ENCODE results near the gene LDHAL6B.

LDHAL6B gene

DNA sequence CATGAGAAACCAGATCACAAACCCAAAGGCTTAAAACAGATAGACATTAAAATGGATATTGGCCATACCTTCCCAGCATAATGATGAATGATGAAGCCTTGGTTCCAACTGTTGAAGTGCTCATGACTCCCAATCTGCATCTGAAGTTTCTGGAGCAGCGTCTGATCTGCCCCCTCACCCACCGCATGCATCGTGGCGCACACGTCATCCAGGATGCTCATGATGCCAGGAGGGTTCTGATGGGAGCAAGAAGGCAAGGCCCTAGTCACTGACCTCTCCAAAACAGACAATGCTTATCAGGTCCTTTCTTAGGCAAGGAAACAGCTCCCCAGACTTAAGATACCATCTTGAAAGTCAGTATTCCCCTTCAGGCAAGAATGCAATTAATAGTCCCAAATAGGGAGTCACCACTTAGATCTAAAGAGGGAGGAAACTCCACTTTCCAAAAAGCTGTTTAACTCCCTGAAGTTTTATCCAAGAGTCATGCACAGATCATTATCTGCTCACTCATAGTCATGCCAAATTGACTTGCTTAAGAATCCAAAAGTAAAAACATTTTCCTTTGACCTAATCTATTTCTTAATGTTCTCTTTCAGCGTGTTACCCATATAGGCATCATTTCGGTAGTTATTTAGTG is 2.1 kb downstream of the LDHAL6B start:
- no peaks in the 10 kb centered on the region for H3K4me1 ChIP-seq (ENCODE audit: control insufficient read depth, low read length)
- no peaks in the 10 kb centered on the region for H3K9me3 ChIP-seq (ENCODE audit: control insufficient read depth, insufficient read depth, low read length)
- H3K36me3 ChIP-seq (ENCODE audit: control insufficient read depth, low read length): peaks cover 56% of the 10 kb centered on the region
- H3K9me2 ChIP-seq (replicated peaks; ENCODE audit: control insufficient read depth, low read length): no peaks in the 10 kb centered on the region
- no peak overlapping the region for H3K27ac ChIP-seq (ENCODE audit: low read depth, low read length)
- no peaks in the 10 kb centered on the region for H3F3A ChIP-seq (ENCODE audit: control insufficient read depth, insufficient read depth)
- H3K27me3 ChIP-seq (ENCODE audit: control insufficient read depth, low read length): no peaks in the 10 kb centered on the region
- H3K4me3 ChIP-seq (ENCODE audit: low read length): no peak overlapping the region
- no peak overlapping the region for H3K4me2 ChIP-seq (ENCODE audit: low read length)
- no peaks in the 10 kb centered on the region for H3K79me2 ChIP-seq (ENCODE audit: control insufficient read depth, low read length)
- H4K20me1 ChIP-seq (ENCODE audit: control insufficient read depth, insufficient read depth, low read depth, low read length): no peaks in the 10 kb centered on the region
- TF ChIP-seq EZH2phosphoT487 (IDR thresholded peaks at IDR 0.05; ENCODE audit: borderline replicate concordance, low read length): no peak
- TF ChIP-seq, protein P1, sequence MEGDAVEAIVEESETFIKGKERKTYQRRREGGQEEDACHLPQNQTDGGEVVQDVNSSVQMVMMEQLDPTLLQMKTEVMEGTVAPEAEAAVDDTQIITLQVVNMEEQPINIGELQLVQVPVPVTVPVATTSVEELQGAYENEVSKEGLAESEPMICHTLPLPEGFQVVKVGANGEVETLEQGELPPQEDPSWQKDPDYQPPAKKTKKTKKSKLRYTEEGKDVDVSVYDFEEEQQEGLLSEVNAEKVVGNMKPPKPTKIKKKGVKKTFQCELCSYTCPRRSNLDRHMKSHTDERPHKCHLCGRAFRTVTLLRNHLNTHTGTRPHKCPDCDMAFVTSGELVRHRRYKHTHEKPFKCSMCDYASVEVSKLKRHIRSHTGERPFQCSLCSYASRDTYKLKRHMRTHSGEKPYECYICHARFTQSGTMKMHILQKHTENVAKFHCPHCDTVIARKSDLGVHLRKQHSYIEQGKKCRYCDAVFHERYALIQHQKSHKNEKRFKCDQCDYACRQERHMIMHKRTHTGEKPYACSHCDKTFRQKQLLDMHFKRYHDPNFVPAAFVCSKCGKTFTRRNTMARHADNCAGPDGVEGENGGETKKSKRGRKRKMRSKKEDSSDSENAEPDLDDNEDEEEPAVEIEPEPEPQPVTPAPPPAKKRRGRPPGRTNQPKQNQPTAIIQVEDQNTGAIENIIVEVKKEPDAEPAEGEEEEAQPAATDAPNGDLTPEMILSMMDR (IDR thresholded peaks at IDR 0.05; ENCODE audit: low read depth, low read length, poor library complexity, severe bottlenecking): no peak

DNA sequence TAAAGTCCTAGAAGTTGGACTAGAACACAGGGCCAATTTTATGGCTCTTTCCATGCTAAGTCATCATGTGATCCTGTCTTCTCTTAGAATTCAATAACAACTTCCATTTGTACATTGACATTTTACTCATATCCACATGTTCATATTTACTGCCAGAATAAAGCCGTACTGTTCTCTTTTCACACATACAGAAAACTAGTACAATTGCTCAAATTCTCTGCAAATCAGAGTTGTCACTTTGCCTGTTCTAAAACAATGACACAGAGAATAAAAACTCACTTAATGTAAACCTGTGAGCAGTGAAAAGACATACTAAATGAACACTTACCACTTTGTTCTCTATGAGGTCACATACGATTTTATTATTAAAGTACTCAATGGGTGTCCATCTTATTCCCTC is 3.5 kb downstream of the LDHAL6B start:
- H3K36me3 ChIP-seq (ENCODE audit: control insufficient read depth, low read length): peaks cover 48% of the 10 kb centered on the region

DNA sequence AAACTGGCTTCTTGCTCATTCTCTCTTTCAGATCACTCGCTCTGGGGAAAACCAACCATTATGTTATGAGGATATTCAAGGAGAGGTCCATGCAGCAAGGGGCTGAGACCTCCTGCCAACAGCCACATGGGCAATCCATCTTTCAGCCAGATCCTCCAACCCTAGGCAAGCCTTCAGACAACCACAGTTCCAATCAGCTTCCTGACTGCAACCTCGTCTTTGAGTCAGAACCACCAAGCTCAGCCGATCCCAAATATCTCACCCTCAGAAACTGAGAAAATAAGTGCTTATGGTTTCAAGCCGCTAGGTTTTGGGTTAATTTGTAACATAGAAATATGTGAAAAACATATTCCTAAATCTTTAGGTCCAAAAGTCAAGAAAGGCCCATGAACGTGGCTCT is 10.3 kb downstream of the LDHAL6B start:
- H3K27me3 ChIP-seq (ENCODE audit: control insufficient read depth, low read length): no peaks in the 10 kb centered on the region
- H3F3A ChIP-seq (ENCODE audit: control insufficient read depth, insufficient read depth): no peaks in the 10 kb centered on the region
- no peaks in the 10 kb centered on the region for H3K9me2 ChIP-seq (replicated peaks; ENCODE audit: control insufficient read depth, low read length)
- H3K36me3 ChIP-seq (ENCODE audit: control insufficient read depth, low read length): peaks cover 25% of the 10 kb centered on the region
- TF ChIP-seq, protein P1 (IDR thresholded peaks at IDR 0.05; ENCODE audit: low read depth, low read length, poor library complexity, severe bottlenecking): no peak
- TF ChIP-seq EZH2phosphoT487 (IDR thresholded peaks at IDR 0.05; ENCODE audit: borderline replicate concordance, low read length): no peak
- no peak overlapping the region for H3K4me3 ChIP-seq (ENCODE audit: low read length)
- H3K4me1 ChIP-seq (ENCODE audit: control insufficient read depth, low read length): no peaks in the 10 kb centered on the region
- no peak overlapping the region for H3K27ac ChIP-seq (ENCODE audit: low read depth, low read length)
- no peaks in the 10 kb centered on the region for H3K79me2 ChIP-seq (ENCODE audit: control insufficient read depth, low read length)
- H4K20me1 ChIP-seq (ENCODE audit: control insufficient read depth, insufficient read depth, low read depth, low read length): no peaks in the 10 kb centered on the region
- no peak overlapping the region for H3K4me2 ChIP-seq (ENCODE audit: low read length)
- no peaks in the 10 kb centered on the region for H3K9me3 ChIP-seq (ENCODE audit: control insufficient read depth, insufficient read depth, low read length)

More for the DNA sequence above, 3.5 kb downstream of the LDHAL6B start:
- Histone ChIP-seq H3K9me2 (replicated peaks; ENCODE audit: control insufficient read depth, low read length) (no peaks in the 10 kb centered on the region), H4K20me1 (ENCODE audit: control insufficient read depth, insufficient read depth, low read depth, low read length) (no peaks in the 10 kb centered on the region), H3F3A (ENCODE audit: control insufficient read depth, insufficient read depth) (no peaks in the 10 kb centered on the region), H3K4me2 (ENCODE audit: low read length) (no peak overlapping the region), H3K9me3 (ENCODE audit: control insufficient read depth, insufficient read depth, low read length) (no peaks in the 10 kb centered on the region), H3K27me3 (ENCODE audit: control insufficient read depth, low read length) (no peaks in the 10 kb centered on the region), H3K79me2 (ENCODE audit: control insufficient read depth, low read length) (no peaks in the 10 kb centered on the region), H3K27ac (ENCODE audit: low read depth, low read length) (no peak overlapping the region), H3K4me3 (ENCODE audit: low read length) (no peak overlapping the region), H3K4me1 (ENCODE audit: control insufficient read depth, low read length) (no peaks in the 10 kb centered on the region)
- TF ChIP-seq, protein P1 (IDR thresholded peaks at IDR 0.05; ENCODE audit: low read depth, low read length, poor library complexity, severe bottlenecking): no peak
- no peak for TF ChIP-seq EZH2phosphoT487 (IDR thresholded peaks at IDR 0.05; ENCODE audit: borderline replicate concordance, low read length)

Measured in DOHH2 (cell line).